Stimulated activated CD4-positive, alpha-beta T cell treated with anti-CD3 and anti-CD28 coated beads, Interleukin-1b, Interleukin-23, amount 100 ng/mL, for 24 hours (primary cell): ENCODE measurements around the gene CHMP4B.

Source experiments
- DNase-seq, 4 experiments: peaks; one replicate each; pipeline ENCODE4 v3.0.0-alpha.2; 2020; ENCODE audit warnings: low read depth in 4 of 4, low spot score in 1 of 4

The CHMP4B gene

DNA sequence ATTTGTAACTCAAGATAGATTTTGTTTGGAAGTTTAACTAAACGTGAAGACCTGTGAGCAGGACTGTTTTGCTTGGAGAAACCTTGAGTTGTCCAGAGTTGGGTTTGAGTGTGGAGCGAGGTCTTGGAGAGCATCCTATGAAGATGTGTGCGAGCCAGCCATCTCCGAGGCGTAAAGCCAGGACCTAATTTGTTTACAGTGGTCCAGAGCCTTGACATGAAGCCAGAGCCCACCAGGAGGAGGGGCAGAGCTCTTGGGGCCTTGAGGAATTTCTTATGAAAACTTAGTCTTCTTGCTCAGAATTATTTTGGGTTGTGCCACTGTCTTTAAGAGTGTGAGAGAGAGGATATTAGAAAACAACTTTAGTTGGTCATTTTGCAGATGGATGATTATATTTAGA, 6.3 kb downstream of the CHMP4B start:
- DNase-seq = no peak

DNA sequence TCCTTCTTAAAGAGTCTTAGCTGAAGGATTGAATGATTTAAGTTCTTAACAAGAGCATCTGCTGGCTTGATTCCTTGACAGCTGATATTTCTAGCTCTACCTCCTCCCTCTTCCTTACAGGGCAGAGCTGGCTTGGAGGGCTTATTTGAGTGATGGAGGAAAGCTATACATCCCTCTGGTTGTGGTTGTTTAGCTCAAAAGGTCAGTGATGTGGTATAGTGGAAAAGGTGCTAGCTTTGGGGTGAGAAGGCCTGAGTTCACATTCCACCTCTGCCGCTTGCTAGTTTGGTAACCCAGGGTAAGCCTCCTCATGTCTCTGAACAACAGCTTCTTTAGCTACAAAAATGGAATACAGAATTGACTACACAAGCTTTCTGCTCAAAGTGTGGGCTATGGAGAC, 8.3 kb downstream of the CHMP4B start:
- DNase-seq = no peak

DNA sequence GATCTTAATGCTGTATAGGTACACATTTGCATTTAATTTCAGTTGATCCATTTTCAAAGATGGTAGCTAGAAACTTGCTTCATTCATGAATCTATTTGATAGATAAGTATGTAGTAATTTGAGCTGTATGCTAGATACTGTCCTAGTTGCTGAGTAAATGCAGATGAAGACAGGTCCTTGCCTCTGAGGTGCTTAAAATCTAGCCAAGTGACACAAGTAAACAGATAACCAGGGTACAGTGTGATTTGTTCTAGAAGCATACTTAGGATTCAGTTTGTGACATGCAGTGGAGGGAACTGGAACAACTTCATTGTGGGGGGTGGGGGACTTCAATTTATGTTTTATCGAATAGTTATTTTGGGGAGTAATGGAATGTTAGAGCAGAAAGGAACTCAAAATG, 9.2 kb downstream of the CHMP4B start:
- no peak for DNase-seq

DNA sequence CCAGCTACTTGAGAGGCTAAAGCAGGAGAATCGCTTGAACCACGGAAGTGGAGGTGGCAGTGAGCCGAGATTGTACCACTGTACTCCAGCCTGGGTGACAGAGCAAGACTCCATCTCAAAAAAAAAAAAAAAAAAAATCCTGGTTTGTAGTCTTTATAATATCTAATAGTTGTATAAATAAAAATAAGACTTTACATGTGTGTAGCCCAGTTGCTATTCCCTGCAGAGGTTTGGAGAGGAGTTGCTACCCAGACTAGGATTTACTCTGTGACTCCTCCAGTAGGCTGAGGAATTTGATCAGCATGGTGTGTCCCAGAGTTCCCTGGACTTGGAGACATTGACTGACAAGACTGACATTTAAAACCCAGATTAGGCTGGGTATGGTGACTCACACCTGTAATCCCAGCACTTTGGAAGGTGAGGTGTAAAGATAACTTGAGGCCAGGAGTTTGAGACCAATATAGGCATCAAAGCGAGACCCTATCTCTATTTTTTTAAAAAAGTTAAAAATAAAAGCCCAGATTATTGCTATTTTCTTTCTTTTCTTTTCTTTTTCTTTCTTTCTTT, 10.2 kb downstream of the CHMP4B start:
- no peak for DNase-seq

DNA sequence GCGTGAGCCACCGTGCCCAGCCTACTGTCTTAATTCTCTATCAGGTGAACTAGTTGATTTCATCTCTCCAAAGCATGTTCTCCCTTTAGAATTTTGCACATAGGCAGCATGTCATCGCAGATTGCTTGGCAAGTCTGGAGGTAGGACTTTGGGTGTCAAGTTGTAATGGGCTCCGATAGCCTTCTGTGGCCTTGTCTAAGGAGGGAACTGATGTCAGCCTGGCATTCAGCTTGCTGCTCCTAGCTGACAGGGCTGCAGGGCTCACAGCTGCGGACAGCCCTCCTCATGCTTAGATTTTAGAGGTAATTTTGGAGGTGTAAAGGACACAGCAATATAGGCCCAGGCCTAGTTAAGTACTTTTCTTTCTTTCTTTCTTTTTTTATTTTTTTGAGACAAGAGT, 11.3 kb downstream of the CHMP4B start:
- no peak for DNase-seq

DNA sequence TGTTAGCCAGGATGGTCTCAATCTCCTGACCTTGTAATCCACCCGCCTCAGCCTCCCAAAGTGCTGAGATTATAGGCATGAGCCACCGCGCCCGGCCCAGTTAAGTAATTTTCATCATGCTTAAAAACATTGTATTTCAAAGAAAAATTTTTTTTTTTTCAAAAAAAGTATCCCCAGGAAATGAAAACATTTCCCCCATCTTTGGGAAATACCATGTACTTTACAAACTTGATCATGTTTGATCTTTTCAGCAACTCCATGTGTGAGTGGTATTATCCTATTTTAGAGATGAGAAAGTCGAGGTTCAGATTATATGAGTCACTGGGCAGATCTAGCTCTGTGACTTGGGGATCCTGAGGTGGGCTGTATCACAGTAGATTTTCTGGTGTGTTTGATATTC, 11.8 kb downstream of the CHMP4B start:
- no peak for DNase-seq

DNA sequence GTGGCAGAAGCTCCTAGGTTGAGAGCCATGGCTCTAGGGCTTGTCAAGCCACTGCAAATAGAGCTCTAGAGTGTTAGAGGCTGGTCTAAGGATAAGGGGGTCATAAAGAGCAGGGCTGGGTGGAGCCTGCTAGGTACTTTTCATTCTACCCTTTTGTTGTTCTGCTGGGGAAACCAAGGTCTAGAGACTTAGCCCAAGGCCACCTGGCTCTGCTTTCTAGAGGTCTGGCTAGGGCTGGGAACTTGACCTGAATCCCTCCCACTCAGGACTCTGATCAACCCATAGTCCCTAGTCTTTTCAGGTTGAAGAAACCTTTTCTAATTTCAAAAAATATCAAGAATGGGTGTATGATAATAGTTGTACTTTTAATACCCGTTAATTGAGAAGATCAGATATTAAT, 13.7 kb downstream of the CHMP4B start:
- no peak for DNase-seq

DNA sequence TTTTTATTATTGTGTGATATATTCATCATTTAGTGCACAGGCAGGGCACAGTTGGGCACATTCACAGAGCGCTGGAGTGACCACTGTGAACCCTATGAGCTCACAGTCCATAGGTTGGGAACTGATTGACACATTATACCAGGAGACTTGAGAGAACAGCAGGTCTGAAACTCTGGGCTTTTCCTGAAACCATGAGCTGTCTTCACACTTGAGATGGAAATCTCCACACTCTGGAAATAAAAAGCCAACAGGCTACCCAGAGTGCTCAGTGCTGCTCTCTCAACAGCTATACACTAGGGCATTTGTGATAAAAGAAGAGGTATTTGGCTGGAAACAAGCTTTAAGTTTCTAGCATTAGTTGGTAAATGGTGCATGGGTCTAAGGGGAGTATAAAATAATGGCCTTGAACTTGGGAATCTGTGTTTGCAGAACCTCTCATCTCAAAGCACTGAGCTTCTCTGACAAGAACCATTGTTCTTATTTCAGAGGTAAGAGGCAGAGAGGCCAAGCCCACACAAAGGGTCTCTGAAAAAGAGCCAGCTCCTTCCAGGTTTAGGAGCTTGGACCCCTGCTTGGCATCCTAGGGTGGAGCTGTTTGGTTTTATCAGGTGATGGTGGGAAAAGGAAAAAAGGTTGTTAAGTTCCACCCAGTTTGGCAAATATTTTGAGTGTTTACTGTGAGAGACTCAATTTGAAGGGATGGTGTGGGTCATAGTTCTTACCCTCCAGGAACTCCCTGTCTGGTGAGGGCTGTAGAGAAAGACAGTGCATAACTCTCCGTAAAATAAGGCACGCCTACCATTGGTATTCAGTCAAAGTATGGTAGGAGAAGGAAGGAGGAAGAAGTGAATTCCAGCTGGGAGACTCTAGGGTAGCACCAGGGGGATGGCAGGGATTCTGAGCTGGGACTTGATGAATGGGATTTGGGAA, 14.5 kb downstream of the CHMP4B start:
- no peak for DNase-seq

DNA sequence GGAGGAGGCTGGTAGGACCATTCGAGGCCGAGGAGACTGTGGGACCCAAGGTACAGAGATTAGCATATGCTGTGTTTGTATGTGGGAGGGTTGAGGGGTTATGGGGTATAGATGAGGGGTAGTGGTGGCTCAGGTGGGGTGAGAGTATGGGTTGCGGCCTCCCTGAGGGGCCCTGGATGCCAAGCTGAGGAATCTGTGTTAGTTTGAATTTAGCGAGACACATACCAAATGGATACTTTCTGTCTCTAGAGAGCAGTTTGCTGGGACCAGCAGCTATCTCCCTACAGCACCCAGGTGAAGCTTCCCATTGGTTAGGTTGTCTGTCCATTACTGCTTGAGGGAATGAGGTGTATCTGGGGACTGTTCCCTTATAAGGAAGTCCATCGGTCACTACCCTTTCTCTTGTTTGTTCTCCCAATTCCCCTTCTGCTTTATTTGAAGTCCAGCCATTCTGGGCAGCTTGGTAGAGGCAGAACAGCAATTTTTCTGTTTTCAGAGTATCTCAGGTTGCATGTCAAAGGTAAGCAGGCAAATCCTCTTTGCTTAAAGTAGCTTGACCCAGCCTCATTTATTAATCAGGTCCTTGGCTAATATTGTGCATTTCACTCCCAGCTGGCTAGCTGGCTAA, 15.2 kb downstream of the CHMP4B start:
- no peak for DNase-seq

DNA sequence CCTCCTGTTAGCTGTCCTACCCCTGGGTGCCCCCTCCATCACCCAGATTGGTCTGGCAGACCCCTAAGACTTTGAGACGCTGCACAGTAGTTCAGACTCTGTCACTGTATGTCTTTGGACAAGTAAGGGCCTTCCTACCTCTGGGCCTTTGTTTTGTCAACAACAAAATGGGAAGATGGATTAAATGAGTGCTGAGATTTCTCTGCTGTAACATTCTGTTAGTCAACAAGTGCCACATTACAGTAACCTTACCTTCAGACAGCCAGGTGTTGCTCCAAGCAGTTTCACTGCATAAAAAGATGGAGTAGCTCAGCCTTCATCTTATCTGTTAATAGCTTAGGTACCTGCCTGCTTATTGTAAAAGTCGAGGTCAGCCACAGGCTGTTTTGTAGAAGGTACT, 16.0 kb downstream of the CHMP4B start:
- DNase-seq = no peak

DNA sequence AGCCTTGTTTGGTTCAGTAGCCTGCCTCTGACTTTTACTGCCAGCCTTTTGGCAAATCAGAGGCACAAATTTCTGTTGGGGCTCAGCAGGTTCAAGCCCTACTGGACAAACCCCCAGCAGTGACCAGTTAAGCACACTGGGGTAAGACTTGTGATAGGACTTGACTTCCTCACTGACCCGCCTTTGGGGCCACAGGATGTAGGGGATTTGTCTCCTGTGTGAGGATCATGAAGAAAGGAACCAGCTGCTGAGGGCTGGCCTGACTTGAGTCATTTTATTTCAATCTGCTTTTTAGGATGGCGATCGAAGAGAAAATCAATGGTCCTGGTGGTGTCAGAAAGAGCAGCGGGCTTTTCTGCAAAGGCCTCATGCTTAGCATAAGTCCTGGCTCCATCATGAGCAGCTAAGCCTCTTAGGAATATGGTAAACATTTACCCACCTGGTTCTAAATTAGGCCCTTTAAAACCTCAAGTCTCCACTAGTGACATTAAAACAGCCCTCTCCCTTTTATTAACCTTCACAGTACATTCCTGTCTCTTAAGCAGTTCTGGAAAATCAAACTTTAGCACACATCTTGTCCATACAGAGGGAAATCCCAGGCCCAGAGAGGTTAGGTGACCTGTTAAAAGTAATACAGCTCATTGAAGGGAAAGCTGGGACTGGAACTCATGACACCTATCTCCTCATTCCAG, 16.6 kb downstream of the CHMP4B start:
- no peak for DNase-seq

DNA sequence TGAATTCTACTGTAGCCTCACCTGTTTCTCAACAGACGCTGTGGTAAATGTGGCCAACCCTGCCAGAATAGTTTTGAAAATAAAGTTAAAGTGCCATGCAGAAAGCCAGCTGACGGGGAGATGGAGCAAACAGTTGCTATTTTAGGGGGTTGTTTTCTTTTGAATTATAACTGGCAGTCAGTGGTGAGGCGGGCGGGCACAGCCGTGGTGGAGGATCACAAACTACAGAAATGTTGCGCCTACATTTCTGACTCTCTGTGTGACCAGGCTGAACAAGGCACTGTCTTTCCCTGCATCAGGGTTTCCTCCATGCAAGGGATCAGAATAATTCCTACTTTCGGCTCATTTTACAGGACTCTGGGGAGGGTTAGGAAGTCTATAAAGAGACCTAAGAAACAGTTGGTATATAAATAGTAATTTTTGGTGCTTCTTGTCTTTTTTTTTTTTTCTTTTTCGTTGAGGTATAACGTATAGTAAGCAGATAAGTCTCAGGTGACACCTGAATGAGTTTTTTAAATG, 17.2 kb downstream of the CHMP4B start:
- no peak for DNase-seq

DNA sequence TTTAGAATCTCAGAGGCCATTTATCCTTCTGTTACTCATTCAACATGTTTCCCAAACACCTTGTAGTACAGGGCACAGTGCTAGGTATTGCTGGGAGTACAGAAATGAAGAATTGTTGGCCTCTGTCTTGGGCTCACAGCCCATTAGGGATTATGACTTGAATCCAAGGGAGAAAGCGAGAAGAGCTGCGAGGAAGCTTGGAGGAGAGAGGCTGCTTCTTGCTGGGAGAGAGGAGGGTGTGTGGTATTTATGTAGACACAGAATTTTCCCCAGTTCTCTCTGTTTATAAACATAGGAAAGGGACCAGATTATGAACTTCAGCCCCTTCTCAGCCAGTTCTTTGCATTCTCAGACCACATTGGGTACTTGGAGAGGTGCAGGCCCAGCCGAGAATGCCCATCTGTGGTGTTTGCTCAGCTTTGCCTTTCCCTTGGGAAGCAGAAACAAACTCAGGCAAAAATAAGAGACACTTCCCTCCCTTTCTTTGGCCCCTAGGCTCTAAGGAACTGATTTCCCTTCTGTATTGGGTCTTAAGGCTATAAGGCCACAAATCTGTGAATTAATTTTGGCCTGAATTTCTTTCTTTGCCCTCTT, 17.9 kb downstream of the CHMP4B start:
- no peak for DNase-seq

DNA sequence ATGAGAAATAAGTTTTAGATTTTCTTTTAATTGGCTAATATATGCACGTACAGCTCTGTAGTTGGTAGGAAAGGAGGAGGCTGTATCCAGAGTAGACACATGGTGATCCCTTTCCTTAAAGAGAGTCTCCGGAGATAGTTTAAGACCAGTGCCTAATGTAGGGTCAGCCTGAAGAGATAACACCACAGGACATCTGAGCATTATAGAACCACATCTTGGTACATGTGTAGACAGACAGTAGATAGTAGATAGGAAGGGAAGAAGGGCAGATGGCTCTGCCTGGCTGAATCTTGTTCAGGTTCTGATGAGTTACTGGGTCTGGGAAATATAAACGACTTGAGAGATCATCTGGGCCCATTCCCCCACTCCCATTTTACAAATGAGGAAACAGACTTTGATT, 18.5 kb downstream of the CHMP4B start:
- no peak for DNase-seq

DNA sequence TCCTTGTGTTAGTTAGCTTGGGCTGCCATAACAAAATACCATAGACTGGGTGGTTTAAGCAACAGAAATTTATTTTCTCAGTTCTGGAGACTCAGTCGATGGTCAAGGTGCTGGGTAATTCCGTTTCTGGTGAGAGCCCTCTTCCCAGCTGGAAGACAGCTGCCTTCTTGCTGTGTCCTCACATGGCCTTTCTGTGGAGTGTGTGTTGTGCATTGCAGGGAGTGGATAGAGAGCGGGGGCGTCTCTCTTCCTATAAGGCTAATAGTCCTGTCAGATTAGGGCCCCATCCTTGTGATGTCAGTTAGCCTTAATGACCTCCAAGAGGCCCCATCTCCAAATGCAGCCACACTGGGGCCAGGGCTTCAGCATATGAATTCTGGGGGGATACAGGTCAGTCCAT, 19.2 kb downstream of the CHMP4B start:
- DNase-seq = no peak

DNA sequence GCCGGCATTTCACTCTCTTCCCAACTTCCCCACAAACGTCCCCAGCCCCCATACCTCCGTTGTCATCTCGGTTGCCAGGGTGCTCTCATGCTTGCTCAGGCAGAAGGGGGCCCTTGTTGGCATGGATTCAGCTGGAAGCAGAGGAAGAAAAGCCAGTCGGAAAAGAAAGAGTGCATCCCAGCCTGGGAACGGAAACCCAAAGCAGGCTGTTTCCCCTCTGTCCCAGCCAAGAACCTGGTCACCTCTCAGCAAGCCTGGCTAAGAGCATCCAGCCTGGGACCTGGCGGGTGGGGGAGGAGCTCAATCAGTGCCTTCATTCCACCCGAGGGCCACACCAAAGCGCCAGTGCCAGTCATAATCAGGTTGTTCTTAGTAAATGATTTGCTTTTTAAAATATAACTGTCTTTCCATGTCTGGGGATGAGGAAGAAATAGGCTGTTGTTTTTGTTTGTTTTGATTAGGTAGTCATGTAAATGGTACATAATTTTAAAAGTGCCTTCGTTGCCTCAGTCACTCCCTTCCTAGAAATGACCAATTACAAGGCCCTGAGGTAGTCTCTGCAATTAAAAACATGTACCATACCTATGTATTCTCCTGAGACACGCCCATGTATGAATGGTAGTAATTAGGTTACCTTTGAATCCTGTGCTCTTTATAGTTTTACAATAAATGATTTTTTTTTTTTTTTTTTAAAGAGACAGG, 21.1 kb downstream of the CHMP4B start:
- no peak for DNase-seq

DNA sequence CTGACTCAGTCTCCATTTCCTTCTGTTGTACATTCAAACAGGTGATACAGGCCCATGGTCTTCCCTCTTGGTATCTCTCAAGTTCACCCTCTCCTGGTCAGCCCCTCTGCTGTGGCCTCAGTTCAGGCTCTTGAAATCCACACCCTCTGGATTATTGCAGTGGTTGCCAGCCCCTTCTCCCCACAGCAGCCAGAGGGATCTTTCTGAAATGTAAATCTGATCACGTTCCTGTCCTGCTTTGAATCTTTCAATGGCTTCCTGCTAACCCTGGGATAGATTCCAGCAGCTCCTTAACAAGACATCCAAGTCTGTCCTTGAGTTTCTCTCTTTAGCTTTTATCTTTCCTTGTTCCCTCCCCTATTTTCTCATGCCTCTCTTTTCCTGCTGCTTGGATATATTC, 22.2 kb downstream of the CHMP4B start:
- no peak for DNase-seq

DNA sequence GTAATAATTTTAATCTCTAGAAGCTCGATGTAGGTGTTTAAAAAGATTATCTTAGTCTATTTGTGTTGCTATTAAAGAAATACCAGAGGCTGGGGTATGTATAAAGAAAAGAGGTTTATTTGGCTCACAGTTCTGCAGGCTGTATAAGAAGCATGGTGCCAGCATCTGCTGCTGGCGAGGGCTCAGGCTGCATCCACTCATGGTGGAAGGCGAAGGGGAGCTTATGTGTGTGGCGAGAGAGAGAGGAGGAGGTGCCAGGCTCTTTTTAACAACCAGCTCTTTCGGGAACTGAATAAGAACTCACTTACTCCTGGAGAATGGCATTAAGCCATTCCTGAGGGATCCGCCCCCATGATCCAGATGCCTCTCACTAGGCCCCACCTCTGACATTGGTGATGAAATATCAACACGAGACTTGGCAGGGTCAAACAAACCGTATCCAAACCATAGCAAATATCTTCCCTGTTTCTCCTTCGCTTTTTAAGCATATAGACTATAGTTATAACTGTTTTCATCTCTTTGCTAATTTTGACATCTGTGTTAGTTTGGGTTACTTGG, 24.5 kb downstream of the CHMP4B start:
- DNase-seq = no peak

DNA sequence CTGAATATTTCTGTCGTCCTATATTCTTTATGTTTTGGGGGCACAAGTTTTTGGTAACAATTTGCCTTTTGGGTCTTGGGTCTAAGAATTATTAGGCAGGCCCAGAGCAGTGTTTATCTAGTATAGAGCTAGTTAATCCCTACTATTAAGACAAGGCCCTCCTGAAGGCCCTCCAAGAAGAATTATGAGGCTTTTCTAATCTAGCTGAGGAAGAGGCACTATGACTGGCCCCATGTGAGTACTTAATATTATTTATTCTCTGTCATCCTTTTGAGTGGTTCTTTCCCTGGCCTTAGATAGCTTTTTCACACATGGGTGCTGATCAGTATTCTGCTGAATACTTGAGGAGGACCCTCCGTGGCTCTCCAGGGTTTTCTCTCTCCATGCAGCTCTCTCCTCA, 25.1 kb downstream of the CHMP4B start:
- no peak for DNase-seq

DNA sequence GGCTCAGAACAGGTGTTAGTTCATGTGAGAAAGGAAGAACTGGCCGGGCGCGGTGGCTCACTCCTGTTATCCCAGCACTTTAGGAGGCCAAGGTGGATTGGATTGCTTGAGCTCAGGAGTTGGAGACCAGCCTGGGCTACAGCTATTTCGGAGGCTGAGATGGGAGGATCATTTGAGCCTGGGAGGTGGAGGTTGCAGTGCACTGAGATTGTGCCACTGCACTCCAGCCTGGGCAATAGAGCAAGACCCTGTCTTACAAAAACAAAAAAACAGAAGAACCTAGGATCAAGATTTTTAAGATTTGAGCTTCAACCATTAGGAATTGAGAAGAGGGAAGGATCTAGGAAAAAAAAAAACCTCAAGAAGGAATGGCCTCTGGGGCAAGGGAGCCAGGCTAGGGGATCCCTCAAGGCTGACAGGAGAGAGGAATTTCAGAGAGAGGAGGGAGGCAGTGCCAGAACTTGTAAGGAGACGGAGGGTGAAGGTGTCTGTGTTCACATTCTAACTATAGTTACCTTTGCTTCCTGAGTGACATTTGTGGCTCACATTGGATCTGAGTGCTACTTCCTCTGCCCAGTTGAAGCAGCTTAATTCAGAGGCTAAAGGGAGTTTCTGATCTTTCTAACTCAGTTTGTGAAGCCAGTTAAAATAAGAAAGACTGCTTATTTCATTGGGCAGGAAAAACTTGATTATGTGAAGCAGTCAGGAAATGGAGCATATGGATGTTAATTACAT, 26.1 kb downstream of the CHMP4B start:
- DNase-seq = no peak
